Mucosa of descending colon (tissue), 3 donors: ENCODE results near the gene TMEM190. TPM values are rescaled to one million over a fixed set of nuclear protein-coding genes. Genes with fewer than 3 reads are reported as not detected.
"Not testable (repeated sequence)": the region's sequence is repeated elsewhere in the genome, so short reads cannot be mapped to it uniquely, and the experiment has no call there.

ENCODE experiments used
- ATAC-seq: fragments of 200-7000 bp; cut with Tn5 transposase; one replicate; pipeline ENCODE4 v1.9.1; 2020; ENCODE audit warnings: mild to moderate bottlenecking, moderate library complexity
- DNase-seq, 3 donors: peaks; one replicate each; pipeline ENCODE4 v3.0.0-alpha.2; 2020
- H3K36me3 ChIP-seq: fragments of 200-600 bp; one replicate; pipeline ENCODE4 v1.8.0; 2021; ENCODE audit warnings: low read depth, mild to moderate bottlenecking
- H3K4me1 ChIP-seq: fragments of 200-600 bp; one replicate; pipeline ENCODE4 v1.8.0; 2021; ENCODE audit warnings: low read depth, mild to moderate bottlenecking
- H3K4me3 ChIP-seq: fragments of 200-600 bp; one replicate; pipeline ENCODE4 v1.8.0; 2021; ENCODE audit warnings: mild to moderate bottlenecking
- H3K9me3 ChIP-seq: fragments of 200-600 bp; one replicate; pipeline ENCODE4 v1.8.0; 2021; ENCODE audit warnings: mild to moderate bottlenecking
- CTCF ChIP-seq: fragments of 200-600 bp; IDR thresholded peaks from one replicate; pipeline ENCODE4 v1.8.0; 2022; ENCODE audit warnings: antibody characterized with exemption, mild to moderate bottlenecking
- intact Hi-C, 2 donors: fragments of 100-400 bp; cut with DNase I in 1 of 2; cut with micrococcal nuclease in 1 of 2; formaldehyde crosslinking; loops; one replicate each; pipeline versions ENCODE4 v1.11.0 to v1.11.1; 2022; cut with DNase I, micrococcal nuclease
- total RNA-seq, 3 donors: library from RNA; stranded (reverse); fragmentation: NEBNext Ultra II Directional in 2 of 3; extraction: Animal tissue kit (Norgen Biotek cat#: 25700) in 2 of 3; gene quantifications; one replicate each; pipeline versions ENCODE4 v1.2.1 to v1.2.4, GENCODE V29; 2021 to 2023
- donor health status: DM: no; HTN: no; CAD: no; lungs with moderate emphysema.
- donor health status: DM: no; HTN: no; CAD: no.
- donor health status: DM: no; HTN: yes; CAD: no.

TMEM190 gene
- total RNA-seq, 3 donors from 2014 or later: not detected

DNA sequence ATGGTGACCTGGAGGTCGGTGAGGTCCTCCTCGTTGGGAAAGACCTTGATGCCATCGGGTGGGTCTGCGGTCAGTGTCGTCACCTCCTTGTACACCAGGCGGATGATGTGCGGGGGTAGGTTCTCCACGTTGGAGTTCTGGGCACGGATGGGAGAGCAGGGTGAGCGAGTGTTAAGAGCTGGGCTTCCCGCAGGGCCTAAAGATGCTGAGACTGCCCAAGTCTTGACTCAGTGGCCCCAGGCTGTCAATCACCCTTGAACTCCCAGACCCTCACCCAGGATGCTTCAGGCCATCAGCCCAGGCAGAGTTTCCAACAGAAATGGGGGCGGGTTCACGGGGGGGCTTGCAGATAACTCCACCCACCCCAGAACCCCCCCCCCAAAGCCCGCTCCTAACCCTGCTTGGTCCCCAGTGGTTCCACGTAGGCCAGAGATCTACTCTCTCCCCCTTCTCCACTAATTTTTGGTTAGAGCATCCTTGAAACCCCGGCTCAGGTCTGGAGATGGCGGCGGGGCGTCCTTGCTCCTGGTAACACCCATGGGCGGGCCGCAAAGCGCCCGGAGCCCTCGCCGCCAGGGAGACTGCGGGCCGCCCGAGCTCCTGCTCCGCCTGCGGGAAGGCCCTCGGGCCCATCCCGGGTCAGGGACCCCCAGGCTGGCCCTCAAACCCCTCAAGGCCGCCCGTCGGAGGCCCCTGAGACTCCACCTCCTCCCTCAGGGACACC is 30.4 kb downstream of the TMEM190 start:
- peak; percentile 34 for ATAC-seq
- intact Hi-C loops: no loop called here

GRCh38 chr19:55407550-55407799 is 30.8 kb downstream of the TMEM190 start, which contains the start of gene UBE2S:
Gene UBE2S, minus strand, starts transcription at chr19:55407788. Its CDS starts 199 bp downstream, at chr19:55407589.
- ATAC-seq, intact Hi-C loops: not testable (repeated sequence)

More for the DNA sequence above, 30.4 kb downstream of the TMEM190 start:
- no peak for TF ChIP-seq CTCF
- H3K36me3 ChIP-seq: peaks cover 5% of the 10 kb centered on the region
- peak in 2 of 3 donors; percentile 36 to 73 for DNase-seq
- peak overlapping the region; percentile 84 for H3K4me3 ChIP-seq
- no peaks in the 10 kb centered on the region for H3K9me3 ChIP-seq
- H3K4me1 ChIP-seq: peaks cover 12% of the 10 kb centered on the region

GRCh38 chr19:55407800-55408532 is 31.3 kb downstream of the TMEM190 start:
- H3K36me3 ChIP-seq: peaks cover 5% of the 10 kb centered on the region
- H3K4me1 ChIP-seq: peaks cover 12% of the 10 kb centered on the region
- no peaks in the 10 kb centered on the region for H3K9me3 ChIP-seq
- ATAC-seq: peak; percentile 97
- TF ChIP-seq CTCF: no peak
- intact Hi-C loops: no loop called here
- peak; percentile 98 to 99 (median 98) for DNase-seq
- peak overlapping the region; percentile 84 for H3K4me3 ChIP-seq

More at GRCh38 chr19:55407550-55407799, 30.8 kb downstream of the TMEM190 start, which contains the start of gene UBE2S:
- H3K4me1 ChIP-seq: peaks cover 12% of the 10 kb centered on the region
- DNase-seq, H3K36me3 ChIP-seq, H3K9me3 ChIP-seq: not testable (repeated sequence)
- H3K4me3 ChIP-seq: peak within 1 kb of the TSS; percentile 84

GRCh38 chr19:55408533-55408872 is 31.9 kb downstream of the TMEM190 start:
- peak overlapping the region; percentile 84 for H3K4me3 ChIP-seq
- ATAC-seq: no peak
- DNase-seq: no peak
- peaks cover 12% of the 10 kb centered on the region for H3K4me1 ChIP-seq
- H3K36me3 ChIP-seq: peaks cover 5% of the 10 kb centered on the region
- H3K9me3 ChIP-seq: no peaks in the 10 kb centered on the region
- intact Hi-C loops: no loop called here
- no peak for TF ChIP-seq CTCF

DNA sequence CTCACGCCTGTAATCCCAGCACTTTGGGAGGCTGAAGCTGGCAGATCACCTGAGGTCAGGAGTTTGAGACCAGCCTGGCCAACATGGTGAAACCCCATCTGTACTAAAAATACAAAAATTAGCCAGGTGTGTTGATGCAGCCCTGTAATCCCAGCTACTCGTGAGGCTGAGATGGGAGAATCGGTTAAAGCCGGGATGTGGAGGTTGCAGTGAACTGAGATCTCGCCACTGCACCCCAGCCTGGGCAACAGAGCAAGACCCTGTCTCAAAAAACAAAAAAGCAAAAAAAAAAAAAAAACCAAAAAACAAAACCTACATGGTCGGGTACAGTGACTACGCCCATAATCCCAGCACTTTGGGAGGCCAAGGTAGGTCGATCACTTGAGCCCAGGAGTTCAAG is 32.6 kb downstream of the TMEM190 start:
- DNase-seq: peak in 1 of 3 donors; percentile 20
- H3K9me3 ChIP-seq, H3K4me3 ChIP-seq, H3K36me3 ChIP-seq, ATAC-seq, intact Hi-C loops: not testable (repeated sequence)
- H3K4me1 ChIP-seq: peaks cover 12% of the 10 kb centered on the region

DNA sequence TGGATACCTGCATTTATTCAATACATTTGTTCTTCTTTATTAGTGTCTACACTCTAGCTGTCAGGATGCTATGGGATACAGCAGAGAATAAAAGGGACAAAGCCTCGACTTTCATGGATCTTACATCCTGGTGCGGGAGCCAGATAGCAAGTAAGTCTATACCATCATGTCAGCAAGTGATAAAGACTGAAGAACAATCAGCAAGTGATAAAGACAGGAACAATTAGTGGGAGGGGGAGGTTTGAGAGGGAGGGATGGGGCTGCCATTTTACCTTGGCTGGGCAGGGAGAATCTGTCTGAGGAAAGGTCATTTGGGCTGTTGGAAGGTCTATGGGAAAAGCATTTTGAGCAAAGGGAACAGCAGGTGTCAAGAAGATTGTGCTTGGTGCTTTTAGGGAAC is 33.5 kb downstream of the TMEM190 start:
- Histone ChIP-seq H3K4me3 (no peak overlapping the region), H3K9me3 (no peaks in the 10 kb centered on the region), H3K4me1 (peaks cover 12% of the 10 kb centered on the region), H3K36me3 (peaks cover 5% of the 10 kb centered on the region)
- no peak for DNase-seq
- no peak for ATAC-seq
- intact Hi-C loops: no loop called here
- TF ChIP-seq CTCF: no peak
